CD4-positive, CD25-positive, alpha-beta regulatory T cell (primary cell): ENCODE data around the gene CREG2. TPM values are rescaled to one million over a fixed set of nuclear protein-coding genes. Genes with fewer than 3 reads are reported as not detected.

Experiments
- ATAC-seq, 2 donors: fragments of 150-1000 bp; cut with Tn5 transposase; one replicate each; pipeline ENCODE4 v1.10.0; 2021; ENCODE audit warnings: low read depth in 2 of 2, moderate number of reproducible peaks in 2 of 2, moderate library complexity in 1 of 2
- DNase-seq, 3 donors: peaks; one replicate each; pipeline versions ENCODE4 v3.0.0 to v3.0.0-alpha.2; 2012 to 2022; ENCODE audit warnings: mixed read lengths in 1 of 3
- H3K27ac ChIP-seq: one replicate; pipeline ENCODE4 v1.7.0; 2013; ENCODE audit warnings: mild to moderate bottlenecking, low read length; ENCODE audit not compliant: insufficient read depth, poor library complexity, severe bottlenecking
- H3K27me3 ChIP-seq: one replicate; pipeline ENCODE4 v1.7.0; 2013; ENCODE audit warnings: low read length; ENCODE audit not compliant: control insufficient read depth, insufficient read depth
- H3K36me3 ChIP-seq: one replicate; pipeline ENCODE4 v1.7.0; 2013; ENCODE audit warnings: mild to moderate bottlenecking, low read length, moderate library complexity; ENCODE audit not compliant: control insufficient read depth, insufficient read depth
- H3K4me1 ChIP-seq: 2 replicates; pipeline ENCODE4 v1.7.0; 2013; ENCODE audit warnings: mild to moderate bottlenecking, low read length; ENCODE audit not compliant: insufficient read depth, control insufficient read depth, poor library complexity, severe bottlenecking
- H3K4me3 ChIP-seq: one replicate; pipeline ENCODE4 v1.7.0; 2013; ENCODE audit warnings: low read depth, mild to moderate bottlenecking, low read length, moderate library complexity
- H3K9me3 ChIP-seq, 2 experiments: 1 replicate in 1 of 2; 2 replicates in 1 of 2; pipeline ENCODE4 v1.7.0; 2013; ENCODE audit warnings: low read length in 2 of 2, mild to moderate bottlenecking in 1 of 2, moderate library complexity in 1 of 2; ENCODE audit not compliant: control insufficient read depth in 2 of 2
- H3K27ac Mint-ChIP-seq, 3 donors: one replicate each; pipeline ENCODE4 v1.8.0; 2020 to 2022; ENCODE audit warnings: mild to moderate bottlenecking in 3 of 3, mixed read lengths in 3 of 3, moderate library complexity in 2 of 3
- H3K27me3 Mint-ChIP-seq: one replicate; pipeline ENCODE4 v1.8.0; 2022; ENCODE audit warnings: mild to moderate bottlenecking, mixed read lengths
- H3K36me3 Mint-ChIP-seq: one replicate; pipeline ENCODE4 v1.8.0; 2020; ENCODE audit warnings: mixed read lengths
- H3K4me1 Mint-ChIP-seq, 4 donors: one replicate each; pipeline ENCODE4 v1.8.0; 2020 to 2022; ENCODE audit warnings: mixed read lengths in 4 of 4, mild to moderate bottlenecking in 1 of 4
- H3K4me3 Mint-ChIP-seq, 4 donors: one replicate each; pipeline ENCODE4 v1.8.0; 2020 to 2022; ENCODE audit warnings: mild to moderate bottlenecking in 4 of 4, mixed read lengths in 4 of 4, moderate library complexity in 3 of 4
- H3K9me3 Mint-ChIP-seq, 7 donors: one replicate each; pipeline ENCODE4 v1.8.0; 2020 to 2022; ENCODE audit warnings: mixed read lengths in 7 of 7, mild to moderate bottlenecking in 3 of 7, moderate library complexity in 2 of 7
- polyA plus RNA-seq, 4 donors: library from polyadenylated mRNA; unstranded; fragments of 300-500 nt; fragmentation: Illumina TruSeq; gene quantifications; one replicate each; pipeline ENCODE4 v1.2.3, GENCODE V29; 2021
- total RNA-seq: library from RNA; stranded (reverse); gene quantifications from one replicate; pipeline ENCODE4 v1.2.3, GENCODE V29; 2022

CREG2 gene
- total and polyA plus RNA-seq, 5 donors from 2014 or later = 2.1 to 5.2 (median 2.6) TPM

- H3K4me3 ChIP-seq = no peak overlapping the region
- no peaks in the 10 kb centered on the region for H3K36me3 ChIP-seq
- Mint-ChIP-seq H3K36me3 (peaks cover 7% of the 10 kb centered on the region), H3K4me1 (peaks cover 5 to 21% (median 10%) of the 10 kb centered on the region in 4 donors), H3K4me3 (no peak overlapping the region), H3K27ac (peak overlapping the region in 2 of 3 donors; percentile 67 to 68), H3K27me3 (peaks cover 5% of the 10 kb centered on the region), H3K9me3 (peaks cover 0 to 11% (median 2%) of the 10 kb centered on the region in 7 donors)
- no peaks in the 10 kb centered on the region for H3K9me3 ChIP-seq
- ATAC-seq = no peak
- H3K4me1 ChIP-seq = peaks cover under 1% of the 10 kb centered on the region
- DNase-seq = no peak
- no peaks in the 10 kb centered on the region for H3K27me3 ChIP-seq
- H3K27ac ChIP-seq = no peak overlapping the region
Measured at GRCh38 chr2:101369100-101369499, 18.2 kb downstream of the CREG2 start.

GRCh38 chr2:101368376-101368775 is 18.9 kb downstream of the CREG2 start:
- Histone ChIP-seq H3K9me3 (no peaks in the 10 kb centered on the region), H3K27me3 (no peaks in the 10 kb centered on the region), H3K4me1 (no peaks in the 10 kb centered on the region), H3K36me3 (no peaks in the 10 kb centered on the region), H3K4me3 (no peak overlapping the region), H3K27ac (no peak overlapping the region)
- peaks cover 5% of the 10 kb centered on the region for H3K27me3 Mint-ChIP-seq
- DNase-seq = no peak
- peaks cover 4 to 22% (median 12%) of the 10 kb centered on the region in 4 donors for H3K4me1 Mint-ChIP-seq
- no peak overlapping the region for H3K4me3 Mint-ChIP-seq
- no peak for ATAC-seq
- peaks cover 7% of the 10 kb centered on the region for H3K36me3 Mint-ChIP-seq
- no peak overlapping the region for H3K27ac Mint-ChIP-seq
- H3K9me3 Mint-ChIP-seq = peaks cover 0 to 10% (median 2%) of the 10 kb centered on the region in 7 donors

- no peaks in the 10 kb centered on the region for H3K9me3 ChIP-seq
- no peak for ATAC-seq
- peak overlapping the region in 1 of 3 donors; percentile 83 for H3K27ac Mint-ChIP-seq
Measured at GRCh38 chr2:101367508-101367907, 19.8 kb downstream of the CREG2 start.

GRCh38 chr2:101364878-101365277 is 22.4 kb downstream of the CREG2 start:
- Mint-ChIP-seq H3K27me3 (no peaks in the 10 kb centered on the region), H3K27ac (peak overlapping the region in 2 of 3 donors; percentile 36 to 67), H3K4me1 (peaks cover 22 to 45% (median 34%) of the 10 kb centered on the region in 4 donors), H3K9me3 (peaks cover 0 to 2% (median 0%) of the 10 kb centered on the region in 7 donors), H3K36me3 (peaks cover 7% of the 10 kb centered on the region), H3K4me3 (peak overlapping the region in 2 of 4 donors; percentile 28 to 48)
- no peaks in the 10 kb centered on the region for H3K36me3 ChIP-seq
- no peaks in the 10 kb centered on the region for H3K9me3 ChIP-seq
- H3K27ac ChIP-seq = no peak overlapping the region
- ATAC-seq = no peak
- H3K27me3 ChIP-seq = no peaks in the 10 kb centered on the region
- peaks cover 32% of the 10 kb centered on the region for H3K4me1 ChIP-seq
- H3K4me3 ChIP-seq = no peak overlapping the region
- no peak for DNase-seq

More at GRCh38 chr2:101367508-101367907, 19.8 kb downstream of the CREG2 start:
- Mint-ChIP-seq H3K36me3 (peaks cover 7% of the 10 kb centered on the region), H3K4me3 (no peak overlapping the region), H3K27me3 (peaks cover 5% of the 10 kb centered on the region), H3K4me1 (peaks cover 6 to 24% (median 12%) of the 10 kb centered on the region in 4 donors), H3K9me3 (peaks cover 0 to 3% (median 0%) of the 10 kb centered on the region in 7 donors)
- no peak for DNase-seq
- Histone ChIP-seq H3K4me1 (peaks cover 6% of the 10 kb centered on the region), H3K27ac (no peak overlapping the region), H3K36me3 (no peaks in the 10 kb centered on the region), H3K27me3 (no peaks in the 10 kb centered on the region), H3K4me3 (no peak overlapping the region)

GRCh38 chr2:101362777-101363176 is 24.5 kb downstream of the CREG2 start:
- Histone ChIP-seq H3K36me3 (no peaks in the 10 kb centered on the region), H3K4me1 (peaks cover 39% of the 10 kb centered on the region), H3K27ac (peak overlapping the region; percentile 69), H3K4me3 (peak overlapping the region; percentile 68), H3K9me3 (no peaks in the 10 kb centered on the region), H3K27me3 (no peaks in the 10 kb centered on the region)
- ATAC-seq (no peak), DNase-seq (no peak)
- H3K4me1 Mint-ChIP-seq = peaks cover 24 to 58% (median 35%) of the 10 kb centered on the region in 4 donors
- peaks cover 4% of the 10 kb centered on the region for H3K36me3 Mint-ChIP-seq
- H3K9me3 Mint-ChIP-seq = peaks cover 0 to 1% (median 0%) of the 10 kb centered on the region in 7 donors
- H3K27ac Mint-ChIP-seq = peak overlapping the region; percentile 88 to 97 (median 94)
- H3K27me3 Mint-ChIP-seq = no peaks in the 10 kb centered on the region
- peak overlapping the region in 2 of 4 donors; percentile 67 to 71 for H3K4me3 Mint-ChIP-seq

GRCh38 chr2:101362316-101362715 is 25.0 kb downstream of the CREG2 start:
- H3K27ac ChIP-seq = peak overlapping the region; percentile 69
- peaks cover 24 to 62% (median 36%) of the 10 kb centered on the region in 4 donors for H3K4me1 Mint-ChIP-seq
- H3K27ac Mint-ChIP-seq = peak overlapping the region; percentile 88 to 97 (median 94)
- no peaks in the 10 kb centered on the region for H3K9me3 ChIP-seq
- ATAC-seq = peak; percentile 53 to 61
- H3K4me3 Mint-ChIP-seq = peak overlapping the region; percentile 48 to 77 (median 69)
- H3K27me3 ChIP-seq = no peaks in the 10 kb centered on the region
- DNase-seq = peak in 2 of 3 donors; percentile 42 to 79
- peaks cover 0 to 1% (median 0%) of the 10 kb centered on the region in 7 donors for H3K9me3 Mint-ChIP-seq
- H3K27me3 Mint-ChIP-seq = no peaks in the 10 kb centered on the region
- peaks cover 39% of the 10 kb centered on the region for H3K4me1 ChIP-seq
- H3K4me3 ChIP-seq = peak overlapping the region; percentile 68
- no peaks in the 10 kb centered on the region for H3K36me3 ChIP-seq
- H3K36me3 Mint-ChIP-seq = peaks cover 4% of the 10 kb centered on the region

GRCh38 chr2:101361522-101361921 is 25.8 kb downstream of the CREG2 start:
- H3K9me3 ChIP-seq = no peaks in the 10 kb centered on the region
- H3K4me3 ChIP-seq = peak overlapping the region; percentile 68
- H3K27ac Mint-ChIP-seq = peak overlapping the region; percentile 88 to 97 (median 94)
- no peaks in the 10 kb centered on the region for H3K27me3 ChIP-seq
- peaks cover 4% of the 10 kb centered on the region for H3K36me3 Mint-ChIP-seq
- no peaks in the 10 kb centered on the region for H3K36me3 ChIP-seq
- H3K4me3 Mint-ChIP-seq = peak overlapping the region; percentile 48 to 77 (median 69)
- peaks cover 24 to 66% (median 39%) of the 10 kb centered on the region in 4 donors for H3K4me1 Mint-ChIP-seq
- peak overlapping the region; percentile 69 for H3K27ac ChIP-seq
- H3K4me1 ChIP-seq = peaks cover 39% of the 10 kb centered on the region
- peak in 2 of 3 donors; percentile 49 to 91 for DNase-seq
- H3K27me3 Mint-ChIP-seq = no peaks in the 10 kb centered on the region
- peaks cover 0 to 1% (median 0%) of the 10 kb centered on the region in 7 donors for H3K9me3 Mint-ChIP-seq
- ATAC-seq = peak; percentile 88 to 93

GRCh38 chr2:101361121-101361520 is 26.2 kb downstream of the CREG2 start:
- peaks cover 0 to 1% (median 0%) of the 10 kb centered on the region in 7 donors for H3K9me3 Mint-ChIP-seq
- H3K27ac ChIP-seq = peak overlapping the region; percentile 69
- peaks cover 39% of the 10 kb centered on the region for H3K4me1 ChIP-seq
- ATAC-seq (peak in 1 of 2 donors; percentile 20), DNase-seq (no peak)
- H3K27me3 Mint-ChIP-seq = no peaks in the 10 kb centered on the region
- no peaks in the 10 kb centered on the region for H3K27me3 ChIP-seq
- H3K36me3 Mint-ChIP-seq = peaks cover 4% of the 10 kb centered on the region
- H3K4me3 ChIP-seq = peak overlapping the region; percentile 68
- H3K27ac Mint-ChIP-seq = peak overlapping the region; percentile 88 to 97 (median 94)
- peak overlapping the region; percentile 67 to 77 (median 70) for H3K4me3 Mint-ChIP-seq
- no peaks in the 10 kb centered on the region for H3K9me3 ChIP-seq
- peaks cover 24 to 70% (median 40%) of the 10 kb centered on the region in 4 donors for H3K4me1 Mint-ChIP-seq
- H3K36me3 ChIP-seq = no peaks in the 10 kb centered on the region
